NCI-H1436 (cell line): ENCODE data around the gene CD83.

Experiments
- DNase-seq: peaks from one replicate; lab custom pipeline; 2025; lab: John Stamatoyannopoulos, UW

The CD83 gene

GRCh38 chr6:14126191-14126590, 8.6 kb downstream of the CD83 start:
- DNase-seq, result no peak

GRCh38 chr6:14127611-14128010, 10.0 kb downstream of the CD83 start:
- DNase-seq, result no peak

- DNase-seq, result no peak
Measured at GRCh38 chr6:14128012-14128411, 10.4 kb downstream of the CD83 start.

GRCh38 chr6:14128746-14129145, 11.2 kb downstream of the CD83 start:
- no peak for DNase-seq

- DNase-seq, result peak; percentile 17
Measured at GRCh38 chr6:14129575-14129974, 12.0 kb downstream of the CD83 start.

GRCh38 chr6:14130435-14131075, 13.0 kb downstream of the CD83 start:
- no peak for DNase-seq

GRCh38 chr6:14131579-14131978, 14.0 kb downstream of the CD83 start:
- DNase-seq, result no peak

GRCh38 chr6:14132244-14132920, 14.8 kb downstream of the CD83 start:
- DNase-seq, result no peak

- DNase-seq, result no peak
Measured at GRCh38 chr6:14132921-14133275, 15.3 kb downstream of the CD83 start.

- DNase-seq, result no peak
Measured at GRCh38 chr6:14134211-14134910, 16.8 kb downstream of the CD83 start.

- no peak for DNase-seq
Measured at GRCh38 chr6:14135893-14136539, 18.4 kb downstream of the CD83 start.

GRCh38 chr6:14138701-14139215, 21.2 kb downstream of the CD83 start:
- no peak for DNase-seq

- DNase-seq, result no peak
Measured at GRCh38 chr6:14141351-14142062, 23.9 kb downstream of the CD83 start.

GRCh38 chr6:14142063-14142450, 24.5 kb downstream of the CD83 start:
- no peak for DNase-seq

GRCh38 chr6:14142511-14143223, 25.1 kb downstream of the CD83 start:
- DNase-seq, result no peak

- DNase-seq, result no peak
Measured at GRCh38 chr6:14143305-14143704, 25.7 kb downstream of the CD83 start.

- peak; percentile 73 for DNase-seq
Measured at GRCh38 chr6:14144678-14145113, 27.1 kb downstream of the CD83 start.

GRCh38 chr6:14146506-14147096, 29.0 kb downstream of the CD83 start:
- peak; percentile 25 for DNase-seq

- no peak for DNase-seq
Measured at GRCh38 chr6:14147891-14148290, 30.3 kb downstream of the CD83 start.

- DNase-seq, result no peak
Measured at GRCh38 chr6:14148471-14148870, 30.9 kb downstream of the CD83 start.
